Measurements from ENCODE around the gene SLC7A10.

Gene SLC7A10

GRCh38 chr19:33177417-33177979 is 48.2 kb downstream of the SLC7A10 start:
- peak; percentile 32 for TF ChIP-seq CTCF (IDR thresholded peaks at IDR 0.05; ENCODE audit: control insufficient read depth, insufficient read depth, low read depth, low read length, missing control alignments)
- DNase-seq (ENCODE audit: low read depth): no peak
- peak overlapping the region; percentile 33 for H3K4me3 ChIP-seq (ENCODE audit: control insufficient read depth, low read depth, low read length)

- TF ChIP-seq CTCF (IDR thresholded peaks at IDR 0.05; ENCODE audit: control insufficient read depth, insufficient read depth, low read depth, low read length, missing control alignments): peak; percentile 25
- peak; percentile 95 for DNase-seq (ENCODE audit: low read depth)
- peak overlapping the region; percentile 62 for H3K4me3 ChIP-seq (ENCODE audit: control insufficient read depth, low read depth, low read length)
Measured at GRCh38 chr19:33176670-33177416, 48.8 kb downstream of the SLC7A10 start.

- no peak for TF ChIP-seq CTCF (IDR thresholded peaks at IDR 0.05; ENCODE audit: control insufficient read depth, insufficient read depth, low read depth, low read length, missing control alignments)
- no peak for DNase-seq (ENCODE audit: low read depth)
- peak overlapping the region; percentile 62 for H3K4me3 ChIP-seq (ENCODE audit: control insufficient read depth, low read depth, low read length)
Measured at GRCh38 chr19:33175886-33176669, 49.6 kb downstream of the SLC7A10 start.

GRCh38 chr19:33175156-33175782 is 50.4 kb downstream of the SLC7A10 start:
- no peak for DNase-seq (ENCODE audit: low read depth)
- H3K4me3 ChIP-seq (ENCODE audit: control insufficient read depth, low read depth, low read length): no peak overlapping the region
- no peak for TF ChIP-seq CTCF (IDR thresholded peaks at IDR 0.05; ENCODE audit: control insufficient read depth, insufficient read depth, low read depth, low read length, missing control alignments)

GRCh38 chr19:33174186-33174585 is 51.5 kb downstream of the SLC7A10 start:
- no peak overlapping the region for H3K4me3 ChIP-seq (ENCODE audit: control insufficient read depth, low read depth, low read length)
- TF ChIP-seq CTCF (IDR thresholded peaks at IDR 0.05; ENCODE audit: control insufficient read depth, insufficient read depth, low read depth, low read length, missing control alignments): no peak
- no peak for DNase-seq (ENCODE audit: low read depth)

GRCh38 chr19:33171916-33172359 is 53.7 kb downstream of the SLC7A10 start:
- H3K4me3 ChIP-seq (ENCODE audit: control insufficient read depth, low read depth, low read length): no peak overlapping the region
- TF ChIP-seq CTCF (IDR thresholded peaks at IDR 0.05; ENCODE audit: control insufficient read depth, insufficient read depth, low read depth, low read length, missing control alignments): no peak
- no peak for DNase-seq (ENCODE audit: low read depth)

All from AG09309 (cell line).